GM15510 (cell line): ENCODE results near the gene RAB1A.

Experiments
- POLR2A ChIP-seq: IDR thresholded peaks from 3 replicates; pipeline ENCODE4 v1.6.1; 2011; ENCODE audit warnings: borderline replicate concordance; ENCODE audit not compliant: insufficient read length; ENCODE audit errors: extremely low read depth

Gene RAB1A

DNA sequence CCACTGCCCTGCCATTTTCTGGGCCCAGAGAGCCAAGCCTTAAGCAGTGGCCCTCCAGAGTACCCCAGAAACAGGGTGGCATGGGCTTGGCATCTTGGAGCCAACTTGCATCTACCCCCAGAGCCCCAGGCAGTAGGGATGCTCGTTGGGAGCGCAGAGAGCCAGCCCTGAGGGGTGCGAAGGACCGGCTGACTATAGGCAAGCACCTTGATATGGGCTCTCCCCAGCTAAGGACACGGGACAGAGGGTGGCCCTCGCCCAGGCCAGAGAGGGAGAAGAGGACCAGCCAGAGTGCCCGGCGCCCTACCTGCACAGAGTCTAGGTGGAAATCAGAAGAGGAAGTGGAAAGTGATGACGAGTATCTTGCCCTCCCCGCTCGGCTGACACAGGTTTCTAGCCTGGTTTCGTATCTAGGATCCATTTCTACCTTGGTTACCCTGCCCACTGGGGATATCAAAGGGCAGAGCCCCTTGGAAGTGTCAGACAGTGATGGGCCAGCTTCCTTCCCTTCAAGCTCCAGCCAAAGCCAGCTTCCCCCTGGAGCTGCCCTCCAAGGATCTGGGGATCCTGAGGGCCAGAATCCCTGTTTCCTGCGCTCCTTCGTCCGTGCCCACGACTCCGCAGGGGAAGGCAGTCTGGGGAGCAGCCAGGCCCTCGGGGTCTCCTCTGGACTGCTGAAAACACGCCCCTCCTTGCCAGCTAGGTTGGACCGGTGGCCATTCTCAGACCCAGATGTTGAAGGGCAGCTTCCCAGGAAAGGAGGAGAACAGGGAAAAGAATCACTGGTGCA lies 57.5 kb downstream of the RAB1A start:
- TF ChIP-seq POLR2A = no peak

DNA sequence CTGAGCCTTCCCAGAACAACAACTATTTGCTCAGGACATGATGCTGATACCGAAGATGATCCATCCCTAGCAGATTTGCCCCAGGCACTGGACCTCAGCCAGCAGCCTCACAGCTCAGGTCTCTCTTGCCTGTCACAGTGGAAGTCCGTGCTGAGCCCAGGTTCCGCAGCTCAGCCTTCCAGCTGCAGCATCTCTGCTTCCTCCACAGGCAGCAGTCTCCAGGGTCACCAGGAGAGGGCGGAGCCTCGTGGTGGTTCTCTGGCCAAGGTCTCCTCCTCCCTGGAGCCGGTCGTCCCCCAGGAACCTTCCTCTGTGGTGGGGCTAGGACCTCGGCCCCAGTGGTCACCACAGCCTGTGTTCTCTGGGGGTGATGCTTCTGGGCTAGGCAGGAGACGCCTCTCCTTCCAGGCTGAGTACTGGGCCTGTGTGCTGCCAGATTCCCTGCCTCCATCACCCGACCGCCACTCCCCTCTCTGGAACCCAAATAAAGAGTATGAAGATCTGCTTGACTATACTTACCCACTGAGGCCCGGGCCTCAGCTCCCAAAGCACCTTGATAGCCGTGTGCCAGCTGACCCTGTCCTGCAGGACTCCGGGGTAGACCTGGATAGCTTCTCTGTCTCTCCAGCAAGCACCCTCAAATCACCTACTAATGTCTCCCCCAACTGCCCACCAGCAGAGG lies 58.3 kb downstream of the RAB1A start:
- TF ChIP-seq POLR2A = no peak

GRCh38 chr2:65070856-65071255 lies 59.0 kb downstream of the RAB1A start:
- no peak for TF ChIP-seq POLR2A

DNA sequence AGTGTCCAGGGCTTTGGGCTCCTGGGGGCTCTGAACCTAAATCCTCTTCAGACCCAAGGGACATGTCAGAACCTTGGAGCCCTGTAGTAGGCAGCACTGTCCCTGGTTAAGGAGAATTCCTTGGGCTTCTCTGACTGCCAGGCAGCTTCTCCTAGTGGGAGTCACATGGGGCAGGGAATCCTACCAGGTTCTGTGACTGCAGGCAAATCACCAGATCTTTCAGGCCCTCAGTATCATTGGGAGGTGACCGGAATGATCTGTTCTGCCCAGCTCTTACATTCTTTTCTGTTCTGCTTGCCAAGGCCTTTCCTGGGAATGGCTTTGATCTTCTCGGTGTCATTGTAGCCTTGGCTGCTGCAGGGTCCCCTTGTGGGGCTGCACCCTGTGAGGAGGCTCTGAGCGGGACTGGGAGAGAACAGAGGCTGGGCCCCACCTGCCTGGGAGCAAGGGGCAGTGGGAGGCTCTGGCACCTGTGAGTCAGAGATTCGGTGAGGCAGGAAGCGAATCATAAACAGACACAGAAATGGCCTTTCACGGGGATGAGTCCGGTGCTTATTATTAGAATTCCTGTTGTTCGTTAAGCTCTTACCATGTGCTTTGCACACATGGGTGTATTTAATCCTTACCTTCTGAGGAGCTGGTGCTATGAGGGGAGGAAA lies 59.6 kb downstream of the RAB1A start:
- no peak for TF ChIP-seq POLR2A

- TF ChIP-seq POLR2A = no peak
Observed at GRCh38 chr2:65069439-65069824, 60.5 kb downstream of the RAB1A start.

DNA sequence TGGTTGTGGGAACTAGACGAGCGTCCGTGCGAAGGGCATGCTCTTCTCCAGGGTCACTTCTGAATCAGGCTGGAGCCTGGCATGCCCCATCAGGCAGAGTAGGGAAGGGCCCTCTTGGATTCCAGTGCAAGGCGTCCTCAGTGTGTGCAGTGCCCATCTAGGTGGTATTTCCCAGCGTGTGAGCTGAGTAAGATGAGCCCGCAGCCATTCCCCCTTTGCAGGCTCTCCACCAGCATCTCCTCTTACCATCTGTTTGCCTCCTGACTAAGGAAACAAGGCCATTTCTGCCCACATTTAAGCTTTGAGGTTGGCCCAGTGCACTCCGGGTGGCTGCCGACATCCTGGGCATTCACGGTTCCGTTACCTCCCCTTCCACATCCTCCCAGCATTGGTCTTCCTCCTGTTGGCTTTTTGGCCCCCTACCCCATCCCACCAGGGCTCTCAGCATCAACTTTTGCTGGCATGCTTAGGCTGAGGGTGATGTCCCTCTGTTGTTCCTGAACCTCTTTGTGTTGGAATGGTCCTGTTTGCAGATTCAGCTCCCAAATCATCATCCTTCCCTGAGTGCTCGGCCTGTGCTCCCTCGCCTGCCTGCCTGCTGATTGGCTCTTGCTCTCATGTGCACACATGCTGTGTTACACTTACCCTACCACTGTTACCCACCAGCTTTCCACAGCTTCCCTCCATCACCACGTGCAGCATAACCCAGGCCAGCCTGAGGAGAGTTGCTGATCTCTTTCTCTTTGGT lies 61.9 kb downstream of the RAB1A start:
- no peak for TF ChIP-seq POLR2A

DNA sequence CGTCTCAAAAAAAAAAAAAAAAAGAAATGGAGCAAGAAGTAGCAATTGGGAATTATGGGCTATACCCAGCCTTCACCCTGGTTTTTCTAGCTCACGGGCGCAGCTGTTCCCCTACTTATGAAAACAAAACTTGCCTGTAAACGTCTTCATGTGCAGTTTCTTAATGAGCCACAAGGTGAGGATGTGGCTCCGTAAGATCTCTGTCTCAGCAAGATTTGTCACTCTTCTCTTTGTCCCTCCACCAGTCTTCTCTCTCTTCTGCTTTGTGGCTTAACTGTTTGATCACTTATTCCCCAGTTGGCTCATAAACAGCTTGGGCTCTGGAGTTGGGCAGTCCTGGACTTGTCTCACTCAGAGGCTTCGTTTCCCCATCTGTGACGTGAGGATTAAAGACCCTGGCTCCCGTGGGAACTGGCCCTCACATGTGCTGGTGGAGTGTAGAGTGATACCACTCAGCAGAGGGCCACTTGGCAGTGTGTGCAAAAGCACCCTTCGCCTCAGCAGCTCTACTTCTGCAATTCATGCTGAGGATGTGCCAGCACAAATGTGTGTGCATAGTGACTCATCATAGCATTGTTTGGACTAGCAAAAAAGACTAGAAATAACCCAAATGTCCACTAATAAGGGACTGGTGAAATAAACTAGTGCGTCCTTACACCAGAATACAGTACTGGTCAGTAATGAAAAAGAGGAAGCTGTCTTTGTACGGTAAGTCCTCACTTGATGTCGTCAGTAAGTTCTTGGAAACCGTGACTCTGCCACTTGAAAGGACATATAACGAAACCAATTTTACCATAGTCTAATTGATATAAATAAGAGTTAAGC lies 65.0 kb downstream of the RAB1A start:
- no peak for TF ChIP-seq POLR2A

- TF ChIP-seq POLR2A = no peak
Observed at GRCh38 chr2:65062843-65063825, 66.8 kb downstream of the RAB1A start.

DNA sequence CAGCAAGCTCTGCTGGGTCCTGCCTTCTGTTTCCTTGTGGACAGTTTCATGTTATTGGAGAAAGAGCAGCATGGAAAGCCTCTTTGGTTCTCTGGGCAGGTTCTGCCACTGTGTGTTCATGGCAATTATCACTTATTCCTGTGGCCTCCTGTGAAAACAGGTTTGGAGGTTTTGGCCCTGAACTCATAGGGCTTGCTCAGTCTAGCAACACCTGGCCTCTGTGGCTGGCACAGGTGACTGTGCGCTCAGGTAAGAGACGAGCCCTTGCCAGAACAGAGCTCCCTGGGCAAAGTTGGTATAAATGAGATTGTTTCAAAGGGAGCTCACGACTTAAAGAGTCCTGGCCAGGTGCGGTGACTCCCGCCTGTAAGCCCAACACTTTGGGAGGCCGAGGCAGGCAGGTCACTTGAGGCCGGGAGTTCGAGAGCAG lies 68.0 kb downstream of the RAB1A start:
- TF ChIP-seq POLR2A = no peak

DNA sequence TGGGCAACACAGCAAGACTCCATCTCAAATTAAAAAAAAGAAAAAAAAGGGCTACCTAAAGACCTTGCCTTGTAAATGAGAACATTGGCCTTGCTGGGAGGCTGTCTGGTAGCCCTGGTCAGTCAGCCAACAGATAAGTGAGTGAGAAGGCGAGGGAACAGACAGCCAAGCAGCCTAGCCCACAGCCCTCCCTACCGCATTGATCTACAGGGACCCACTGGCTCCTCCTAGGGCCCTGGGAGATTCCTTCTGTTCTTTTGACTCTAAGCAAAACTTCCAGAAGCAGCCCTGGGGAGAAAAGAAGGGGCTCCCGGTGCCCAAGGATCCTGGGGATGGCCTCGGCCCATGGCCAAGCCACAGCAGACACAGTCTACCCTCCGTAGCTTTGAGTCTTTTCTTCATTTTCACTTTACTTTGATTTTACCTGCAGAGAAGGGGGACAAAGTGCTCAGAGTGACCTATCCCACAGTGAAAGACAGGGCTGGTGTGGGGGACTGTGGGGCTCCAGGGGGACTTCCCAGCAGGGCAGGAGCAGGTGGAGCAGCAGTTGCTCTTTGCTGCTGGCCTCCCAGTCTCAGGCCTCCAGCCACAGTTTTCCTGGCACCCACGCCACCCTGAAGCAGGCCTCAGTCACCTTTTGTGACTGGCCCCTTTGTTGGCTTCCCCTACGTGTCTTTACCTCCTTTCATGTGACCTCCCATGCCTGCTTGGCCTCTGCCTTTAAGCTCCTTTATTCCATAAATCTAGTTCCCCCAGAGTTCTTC lies 68.6 kb downstream of the RAB1A start:
- no peak for TF ChIP-seq POLR2A

- no peak for TF ChIP-seq POLR2A
Observed at GRCh38 chr2:65059071-65059470, 70.8 kb downstream of the RAB1A start.

GRCh38 chr2:65057391-65058052 lies 72.4 kb downstream of the RAB1A start:
- no peak for TF ChIP-seq POLR2A

DNA sequence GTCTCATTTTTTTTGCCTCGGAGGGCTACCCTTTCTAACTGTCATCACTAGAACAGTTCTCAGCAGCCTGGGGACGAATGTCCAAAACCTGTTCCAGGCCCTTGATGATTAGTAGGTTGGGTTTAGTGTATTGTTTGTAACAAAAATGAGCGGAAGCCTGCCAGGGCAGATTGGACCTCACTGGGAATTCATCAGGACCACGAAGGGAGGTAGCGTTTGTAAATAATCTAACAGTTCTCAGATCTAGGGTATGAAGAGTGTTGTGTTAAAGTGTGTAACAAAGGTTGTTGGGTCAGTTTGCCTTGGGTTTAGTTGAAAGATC lies 72.9 kb downstream of the RAB1A start:
- no peak for TF ChIP-seq POLR2A
